ENCODE data around the gene ALDH1L2. TPM values are rescaled to one million over a fixed set of nuclear protein-coding genes. Genes with fewer than 3 reads are reported as not detected.

Gene ALDH1L2
- total RNA-seq, 1 donor from 2014 or later: 68.9 TPM

DNA sequence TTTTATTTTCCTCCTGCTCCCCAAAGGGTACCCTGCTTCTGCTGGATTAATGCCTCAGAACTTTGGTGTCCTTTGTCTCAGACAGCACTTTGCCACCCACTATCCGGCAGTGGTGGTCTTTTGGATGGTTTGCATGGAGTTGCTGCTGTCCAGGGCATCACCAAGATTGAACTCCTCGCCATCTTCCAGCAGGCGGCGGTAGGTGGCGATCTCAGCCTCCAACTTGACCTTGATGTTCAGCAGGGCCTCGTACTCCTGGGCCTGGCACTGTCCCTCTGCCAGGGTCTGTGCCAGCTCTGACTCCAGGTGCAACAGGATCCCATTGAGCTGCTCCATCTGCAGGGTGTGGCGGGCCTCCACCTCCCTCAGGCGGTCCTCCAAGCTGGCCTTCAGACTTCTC, 107.6 kb downstream of the ALDH1L2 start:
- intact Hi-C loops (cut with DNase I): no loop called here
- Histone ChIP-seq H3K27me3 (no peaks in the 10 kb centered on the region), H3K4me3 (no peak overlapping the region), H3K9me3 (no peaks in the 10 kb centered on the region), H3K4me1 (peaks cover 0 to 1% of the 10 kb centered on the region in 2 donors), H3K27ac (no peak overlapping the region), H3K36me3 (no peaks in the 10 kb centered on the region)
- no peak for DNase-seq (ENCODE audit: low spot score in 2 of 2)
- TF ChIP-seq, protein P1, sequence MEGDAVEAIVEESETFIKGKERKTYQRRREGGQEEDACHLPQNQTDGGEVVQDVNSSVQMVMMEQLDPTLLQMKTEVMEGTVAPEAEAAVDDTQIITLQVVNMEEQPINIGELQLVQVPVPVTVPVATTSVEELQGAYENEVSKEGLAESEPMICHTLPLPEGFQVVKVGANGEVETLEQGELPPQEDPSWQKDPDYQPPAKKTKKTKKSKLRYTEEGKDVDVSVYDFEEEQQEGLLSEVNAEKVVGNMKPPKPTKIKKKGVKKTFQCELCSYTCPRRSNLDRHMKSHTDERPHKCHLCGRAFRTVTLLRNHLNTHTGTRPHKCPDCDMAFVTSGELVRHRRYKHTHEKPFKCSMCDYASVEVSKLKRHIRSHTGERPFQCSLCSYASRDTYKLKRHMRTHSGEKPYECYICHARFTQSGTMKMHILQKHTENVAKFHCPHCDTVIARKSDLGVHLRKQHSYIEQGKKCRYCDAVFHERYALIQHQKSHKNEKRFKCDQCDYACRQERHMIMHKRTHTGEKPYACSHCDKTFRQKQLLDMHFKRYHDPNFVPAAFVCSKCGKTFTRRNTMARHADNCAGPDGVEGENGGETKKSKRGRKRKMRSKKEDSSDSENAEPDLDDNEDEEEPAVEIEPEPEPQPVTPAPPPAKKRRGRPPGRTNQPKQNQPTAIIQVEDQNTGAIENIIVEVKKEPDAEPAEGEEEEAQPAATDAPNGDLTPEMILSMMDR (IDR thresholded peaks at IDR 0.05): no peak

DNA sequence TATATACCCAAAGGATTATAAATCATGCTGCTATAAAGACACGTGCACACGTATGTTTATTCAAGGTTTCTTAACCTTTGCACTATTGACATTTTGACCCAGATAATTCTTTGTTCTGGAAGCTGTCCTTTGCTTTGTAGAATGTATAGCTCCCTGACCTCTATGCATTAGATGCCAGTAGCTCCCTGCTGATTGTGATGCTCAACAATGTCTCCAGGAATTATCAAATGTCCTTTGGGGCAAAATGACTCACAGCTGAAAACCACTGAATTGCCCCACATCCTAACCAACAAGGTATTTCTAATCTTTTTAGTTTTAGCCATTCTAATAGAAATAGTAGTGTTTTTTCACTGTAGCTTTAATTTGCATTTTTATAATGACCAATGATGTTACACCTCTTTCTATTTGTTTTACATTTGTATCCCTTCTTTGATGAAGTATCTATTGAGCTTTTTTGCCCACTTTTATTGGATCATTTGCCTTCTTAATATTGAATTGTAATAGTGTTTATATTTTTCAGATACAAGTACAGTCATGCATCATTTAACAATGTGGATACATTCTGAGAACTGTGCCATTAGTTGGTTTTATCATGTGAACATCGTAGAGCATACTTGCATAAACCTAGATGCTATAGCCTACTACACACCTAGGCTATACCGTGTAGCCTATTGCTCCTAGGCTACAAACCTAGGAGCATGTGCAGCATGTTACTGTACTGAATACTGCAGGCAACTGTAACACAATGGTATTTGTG, 108.5 kb downstream of the ALDH1L2 start:
- Histone ChIP-seq H3K4me3 (no peak overlapping the region), H3K9me3 (no peaks in the 10 kb centered on the region), H3K36me3 (no peaks in the 10 kb centered on the region), H3K27me3 (no peaks in the 10 kb centered on the region), H3K4me1 (peaks cover 0 to 3% of the 10 kb centered on the region in 2 donors), H3K27ac (no peak overlapping the region)
- intact Hi-C loops (cut with DNase I): no loop called here
- DNase-seq (ENCODE audit: low spot score in 2 of 2): no peak
- TF ChIP-seq, protein P1 (IDR thresholded peaks at IDR 0.05): no peak

DNA sequence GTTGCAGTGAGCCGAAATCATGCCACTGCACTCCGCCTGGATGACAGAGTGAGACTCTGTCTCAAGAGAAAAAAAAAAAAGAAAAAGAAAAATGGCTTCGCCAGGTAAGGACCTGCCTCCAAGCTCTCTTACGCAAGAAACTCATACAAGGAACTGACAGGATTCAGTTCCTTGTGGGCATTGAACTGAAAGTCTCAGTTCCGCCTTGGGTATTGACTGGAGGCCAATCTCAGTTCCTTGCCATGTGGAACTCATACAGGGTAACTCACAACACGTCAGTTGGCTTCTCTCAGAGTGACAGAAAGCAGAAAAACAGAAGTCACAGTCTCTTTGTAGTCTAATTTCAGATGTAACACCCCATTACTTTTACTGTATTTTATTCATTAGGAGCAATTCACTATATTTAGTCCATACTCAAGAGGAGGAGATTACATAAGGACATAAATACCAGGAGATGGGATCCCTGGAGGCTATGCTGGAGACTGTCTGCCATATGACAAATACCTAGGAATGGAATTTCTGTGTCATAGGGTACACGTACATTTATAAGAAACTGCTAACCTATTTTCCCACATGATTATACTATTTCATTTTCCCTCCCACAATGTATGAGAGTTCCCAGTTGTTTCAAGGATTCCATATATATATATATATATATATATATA, 109.5 kb downstream of the ALDH1L2 start:
- no peak for DNase-seq (ENCODE audit: low spot score in 2 of 2)
- Histone ChIP-seq H3K27me3 (no peaks in the 10 kb centered on the region), H3K27ac (no peak overlapping the region), H3K4me1 (peaks cover 0 to 3% of the 10 kb centered on the region in 2 donors), H3K9me3 (no peaks in the 10 kb centered on the region), H3K4me3 (no peak overlapping the region), H3K36me3 (no peaks in the 10 kb centered on the region)
- intact Hi-C loops (cut with DNase I): no loop called here
- TF ChIP-seq, protein P1 (IDR thresholded peaks at IDR 0.05): no peak

DNA sequence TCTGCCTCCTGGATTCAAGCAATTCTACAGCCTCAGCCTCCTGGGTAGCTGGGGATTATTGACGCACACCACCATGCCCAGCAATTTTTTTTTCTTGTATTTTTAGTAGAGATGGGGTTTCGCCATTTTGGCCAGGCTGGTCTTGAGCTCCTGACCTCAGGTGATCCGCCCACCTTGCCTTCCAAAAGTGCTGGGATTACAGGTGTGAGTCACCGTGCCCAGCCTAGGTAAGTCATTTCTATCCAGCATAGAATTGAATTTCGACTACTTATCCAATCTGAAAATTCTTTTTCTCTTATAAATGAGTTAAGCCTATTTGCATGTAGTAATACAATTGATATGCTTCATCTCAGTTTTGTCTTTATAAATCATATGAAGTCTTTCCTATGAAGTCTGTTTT, 111.0 kb downstream of the ALDH1L2 start:
- no peak overlapping the region for H3K27ac ChIP-seq
- no peaks in the 10 kb centered on the region for H3K9me3 ChIP-seq
- no peak overlapping the region for H3K4me3 ChIP-seq
- DNase-seq (ENCODE audit: low spot score in 2 of 2): no peak
- intact Hi-C loops (cut with DNase I): no loop called here
- H3K4me1 ChIP-seq: peaks cover 0 to 3% of the 10 kb centered on the region in 2 donors
- TF ChIP-seq, protein P1 (IDR thresholded peaks at IDR 0.05): no peak
- no peaks in the 10 kb centered on the region for H3K27me3 ChIP-seq
- no peaks in the 10 kb centered on the region for H3K36me3 ChIP-seq

DNA sequence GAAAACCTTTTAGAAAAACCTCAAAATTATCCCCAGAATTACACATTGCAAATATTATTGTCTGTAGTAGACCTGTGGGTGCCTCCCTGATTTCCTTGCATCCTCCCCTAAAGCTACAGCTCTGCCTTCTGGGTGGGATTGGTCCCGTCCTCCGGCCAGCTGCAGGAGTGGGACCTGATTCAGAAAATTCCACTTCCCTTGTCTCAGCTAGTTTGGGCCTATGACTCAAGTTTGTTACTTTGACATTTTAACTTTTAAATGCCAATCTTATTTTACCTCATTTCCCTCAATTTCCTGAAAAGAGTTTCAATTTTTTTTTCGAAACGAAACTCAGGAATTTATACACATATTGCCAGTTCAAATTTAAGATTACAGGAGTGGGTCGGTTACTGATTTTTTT, 113.0 kb downstream of the ALDH1L2 start:
- Histone ChIP-seq H3K36me3 (no peaks in the 10 kb centered on the region), H3K27ac (peak overlapping the region; percentile 29 to 58), H3K9me3 (no peaks in the 10 kb centered on the region), H3K4me3 (no peak overlapping the region), H3K27me3 (no peaks in the 10 kb centered on the region), H3K4me1 (peaks cover 0 to 3% of the 10 kb centered on the region in 2 donors)
- intact Hi-C loops (cut with DNase I): no loop called here
- no peak for DNase-seq (ENCODE audit: low spot score in 2 of 2)
- TF ChIP-seq, protein P1 (IDR thresholded peaks at IDR 0.05): no peak

Other genes starting within 250 kb of the ALDH1L2 start
- gene SLC41A2, start 126.2 kb downstream of the ALDH1L2 start, total RNA-seq: 15.6 TPM
- gene NOPCHAP1, start 98.1 kb downstream of the ALDH1L2 start, total RNA-seq: 31.9 TPM
- 22.8 TPM for gene WASHC4, start 23.3 kb upstream of the ALDH1L2 start, total RNA-seq
- gene APPL2, start 151.7 kb upstream of the ALDH1L2 start, total RNA-seq: 4.6 TPM
- 56.5 TPM for gene C12orf75, start 246.2 kb upstream of the ALDH1L2 start, total RNA-seq